B cell (primary cell): ENCODE measurements around the gene PRELID3B.

ENCODE experiments used
- EZH2 ChIP-seq: IDR thresholded peaks from 2 replicates; pipeline ENCODE4 v1.6.1; 2012; ENCODE audit warnings: borderline replicate concordance, low read depth, mild to moderate bottlenecking, moderate library complexity, low read length; ENCODE audit not compliant: insufficient read depth, poor library complexity, severe bottlenecking
- TF ChIP-seq, protein P1 (sequence below): fragments of 200-600 bp; IDR thresholded peaks from one replicate; pipeline ENCODE4 v1.8.0; 2022; ENCODE audit warnings: antibody characterized with exemption, mild to moderate bottlenecking

DNA sequence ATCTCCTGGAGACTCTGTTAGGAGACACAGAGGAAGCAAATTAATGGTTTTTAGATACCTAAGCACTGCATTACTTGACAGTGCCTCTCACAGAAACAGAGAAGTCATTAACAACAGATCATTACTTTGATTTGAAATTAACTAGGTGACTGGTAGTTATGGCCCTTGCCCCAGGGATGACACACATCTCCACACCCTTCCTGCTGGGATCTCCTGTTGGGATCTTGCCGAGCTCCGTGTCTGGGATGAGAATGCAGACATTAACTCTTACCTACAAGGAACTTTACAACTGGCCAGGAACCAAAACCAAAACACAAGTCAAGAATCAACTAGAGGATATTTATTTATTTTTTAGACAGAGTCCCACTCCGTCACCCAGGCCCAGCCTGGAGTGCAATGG lies 2.2 kb upstream of the PRELID3B start:
- TF ChIP-seq, protein P1, sequence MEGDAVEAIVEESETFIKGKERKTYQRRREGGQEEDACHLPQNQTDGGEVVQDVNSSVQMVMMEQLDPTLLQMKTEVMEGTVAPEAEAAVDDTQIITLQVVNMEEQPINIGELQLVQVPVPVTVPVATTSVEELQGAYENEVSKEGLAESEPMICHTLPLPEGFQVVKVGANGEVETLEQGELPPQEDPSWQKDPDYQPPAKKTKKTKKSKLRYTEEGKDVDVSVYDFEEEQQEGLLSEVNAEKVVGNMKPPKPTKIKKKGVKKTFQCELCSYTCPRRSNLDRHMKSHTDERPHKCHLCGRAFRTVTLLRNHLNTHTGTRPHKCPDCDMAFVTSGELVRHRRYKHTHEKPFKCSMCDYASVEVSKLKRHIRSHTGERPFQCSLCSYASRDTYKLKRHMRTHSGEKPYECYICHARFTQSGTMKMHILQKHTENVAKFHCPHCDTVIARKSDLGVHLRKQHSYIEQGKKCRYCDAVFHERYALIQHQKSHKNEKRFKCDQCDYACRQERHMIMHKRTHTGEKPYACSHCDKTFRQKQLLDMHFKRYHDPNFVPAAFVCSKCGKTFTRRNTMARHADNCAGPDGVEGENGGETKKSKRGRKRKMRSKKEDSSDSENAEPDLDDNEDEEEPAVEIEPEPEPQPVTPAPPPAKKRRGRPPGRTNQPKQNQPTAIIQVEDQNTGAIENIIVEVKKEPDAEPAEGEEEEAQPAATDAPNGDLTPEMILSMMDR: no peak
- TF ChIP-seq EZH2: no peak
